Tibial nerve (tissue), 3 donors: ENCODE measurements around the gene PCBD1.

Experiments
- EP300 ChIP-seq, 2 donors: sonication (generic); formaldehyde crosslinking; IDR thresholded peaks; one replicate each; pipeline ENCODE4 v1.6.1; 2017; ENCODE audit warnings: antibody characterized with exemption in 2 of 2, mild to moderate bottlenecking in 1 of 2
- POLR2A ChIP-seq, 2 donors: fragments of 450-650 bp; IDR thresholded peaks; one replicate each; pipeline ENCODE4 v1.6.1; 2017; ENCODE audit warnings: antibody characterized with exemption in 2 of 2, mild to moderate bottlenecking in 2 of 2, moderate library complexity in 2 of 2

GRCh38 chr10:70843776-70844489 lies 44.4 kb downstream of the PCBD1 start:
- TF ChIP-seq POLR2A (IDR thresholded peaks at IDR 0.05) = no peak
- no peak for TF ChIP-seq EP300 (IDR thresholded peaks at IDR 0.05)
